Adrenal gland (tissue), 5 donors: ENCODE results near the gene OR4D2.

ENCODE experiments used
- CTCF ChIP-seq, 6 experiments: fragments of 450-650 bp in 4 of 6; fragments of 200-600 bp in 2 of 6; sonication (generic) in 1 of 6; IDR thresholded peaks; 1 replicate in 5 of 6; 2 replicates in 1 of 6; pipeline versions ENCODE4 v1.5.1 to v1.8.0; 2016 to 2021; ENCODE audit warnings: antibody characterized with exemption in 6 of 6, mild to moderate bottlenecking in 2 of 6, moderate library complexity in 1 of 6
- POLR2A ChIP-seq, 2 donors: fragments of 450-650 bp; IDR thresholded peaks; one replicate each; pipeline ENCODE4 v1.6.1; 2017; ENCODE audit warnings: antibody characterized with exemption in 2 of 2, mild to moderate bottlenecking in 2 of 2, moderate library complexity in 1 of 2
- donor health status: DM: no; HTN: no; CAD: no.

- TF ChIP-seq CTCF (IDR thresholded peaks at IDR 0.05) (no peak), POLR2A (IDR thresholded peaks at IDR 0.05) (no peak)
Measured at GRCh38 chr17:58161566-58161965, 5.2 kb upstream of the OR4D2 start.
